SK-N-SH (cell line): ENCODE data around the gene ZNF827. TPM values are rescaled to one million over a fixed set of nuclear protein-coding genes. Genes with fewer than 3 reads are reported as not detected.

Experiments
- CTCF ChIA-PET: fragments of 300-600, 350-600 bp; formaldehyde crosslinking; extraction: SDS; loops from one replicate; lab custom pipeline; 2021; lab: Yijun Ruan, JAX
- POLR2A ChIA-PET: fragments of 350-600 bp; sonication (Branson Sonifier 250); formaldehyde crosslinking; extraction: SDS; loops from one replicate; lab custom pipeline; 2020; ENCODE audit warnings: antibody characterized with exemption, inconsistent platforms; lab: Yijun Ruan, JAX
- DNase-seq: peaks from one replicate; pipeline ENCODE4 v3.0.0; 2012
- H2AFZ ChIP-seq: fragments of 200-600 bp; sonication (generic); 2 replicates; pipeline ENCODE4 v1.8.1; 2016; ENCODE audit warnings: antibody characterized with exemption, mild to moderate bottlenecking, low read depth
- H3F3A ChIP-seq: fragments of 200-600 bp; sonication (generic); replicated peaks from 2 replicates; pipeline ENCODE3; 2016; ENCODE audit warnings: antibody characterized with exemption, mild to moderate bottlenecking; ENCODE audit not compliant: insufficient read depth
- H3K27ac ChIP-seq, 2 experiments: fragments of 200-500 bp in 1 of 2; fragments of 200-600 bp in 1 of 2; sonication (Bioruptor generic) in 1 of 2; sonication (generic), shearing (Covaris generic) in 1 of 2; 2 replicates each; pipeline versions ENCODE4 v1.5.1 to v1.6.1; 2014 to 2016; ENCODE audit warnings: low read depth in 2 of 2, inconsistent platforms in 1 of 2, low read length in 1 of 2, mild to moderate bottlenecking in 1 of 2, mixed read lengths in 1 of 2
- H3K27me3 ChIP-seq: fragments of 200-600 bp; sonication (generic), shearing (Covaris generic); 2 replicates; pipeline ENCODE4 v1.6.1; 2016; ENCODE audit warnings: mixed run types; ENCODE audit not compliant: insufficient read depth
- H3K36me3 ChIP-seq, 2 experiments: fragments of 200-500 bp in 1 of 2; fragments of 200-600 bp in 1 of 2; sonication (Bioruptor generic) in 1 of 2; sonication (generic) in 1 of 2; replicated peaks in 1 of 2; 2 replicates each; pipeline versions ENCODE3 to v1.5.1; 2014 to 2016; ENCODE audit warnings: low read length in 1 of 2, mild to moderate bottlenecking in 1 of 2; ENCODE audit not compliant: insufficient read depth in 2 of 2, control insufficient read depth in 1 of 2
- H3K4me1 ChIP-seq, 2 experiments: fragments of 200-500 bp in 1 of 2; fragments of 200-600 bp in 1 of 2; sonication (Bioruptor generic) in 1 of 2; sonication (generic), shearing (Covaris generic) in 1 of 2; 2 replicates each; pipeline versions ENCODE4 v1.5.1 to v1.6.1; 2014 to 2016; ENCODE audit warnings: low read depth in 1 of 2, low read length in 1 of 2, mixed run types in 1 of 2; ENCODE audit not compliant: insufficient read depth in 2 of 2, control insufficient read depth in 1 of 2
- H3K4me2 ChIP-seq: fragments of 200-600 bp; sonication (generic), shearing (Covaris generic); 2 replicates; pipeline ENCODE4 v1.6.1; 2017; ENCODE audit warnings: mixed run types
- H3K4me3 ChIP-seq, 2 experiments: fragments of 200-500 bp in 1 of 2; fragments of 200-600 bp in 1 of 2; sonication (Bioruptor generic) in 1 of 2; sonication (generic), shearing (Covaris generic) in 1 of 2; 2 replicates each; pipeline versions ENCODE4 v1.5.1 to v1.8.1; 2014 to 2016; ENCODE audit warnings: low read depth in 2 of 2, inconsistent platforms in 1 of 2, low read length in 1 of 2, mild to moderate bottlenecking in 1 of 2, mixed read lengths in 1 of 2, moderate library complexity in 1 of 2
- H3K79me2 ChIP-seq: fragments of 200-600 bp; sonication (generic); 2 replicates; pipeline ENCODE4 v1.8.1; 2017; ENCODE audit warnings: mild to moderate bottlenecking; ENCODE audit not compliant: insufficient read depth
- H3K9ac ChIP-seq: fragments of 200-600 bp; sonication (generic); 2 replicates; pipeline ENCODE4 v1.6.1; 2017; ENCODE audit warnings: mixed run types
- H3K9me2 ChIP-seq: fragments of 200-600 bp; sonication (generic); 2 replicates; pipeline ENCODE4 v1.6.1; 2017; ENCODE audit warnings: mixed run types
- H3K9me3 ChIP-seq: fragments of 200-600 bp; sonication (generic); 2 replicates; pipeline ENCODE4 v1.6.1; 2017; ENCODE audit warnings: mixed run types, mild to moderate bottlenecking, moderate library complexity
- H4K20me1 ChIP-seq: fragments of 200-600 bp; sonication (generic); 2 replicates; pipeline ENCODE4 v1.6.1; 2017; ENCODE audit warnings: mild to moderate bottlenecking, mixed run types; ENCODE audit not compliant: insufficient read depth
- CHD2 ChIP-seq: fragments of 150-350 bp; IDR thresholded peaks from 2 replicates; pipeline ENCODE4 v1.6.1; 2018; ENCODE audit warnings: low read length; ENCODE audit not compliant: partially characterized antibody
- EZH2phosphoT487 ChIP-seq: fragments of 200-600 bp; sonication (generic); IDR thresholded peaks from 2 replicates; pipeline ENCODE4 v1.6.1; 2017; ENCODE audit warnings: low read depth, mixed run types, mild to moderate bottlenecking, antibody characterized with exemption, moderate library complexity, borderline replicate concordance
- GABPA ChIP-seq: IDR thresholded peaks from 2 replicates; pipeline ENCODE4 v1.4.0; 2012; ENCODE audit warnings: low read depth, mild to moderate bottlenecking
- GATA2 ChIP-seq: sonication (generic); formaldehyde crosslinking; IDR thresholded peaks from 2 replicates; pipeline ENCODE4 v1.5.0; 2020; ENCODE audit warnings: mild to moderate bottlenecking, missing genetic modification reagents
- NRF1 ChIP-seq: IDR thresholded peaks from 2 replicates; pipeline ENCODE4 v1.6.1; 2012; ENCODE audit warnings: low read depth, mild to moderate bottlenecking, low read length
- PBX3 ChIP-seq: IDR thresholded peaks from 2 replicates; pipeline ENCODE4; 2012
- REST ChIP-seq: IDR thresholded peaks from 2 replicates; pipeline ENCODE4 v1.6.1; 2012; ENCODE audit warnings: mild to moderate bottlenecking, low read depth, low read length, moderate library complexity
- RXRA ChIP-seq: IDR thresholded peaks from 2 replicates; pipeline ENCODE4 v1.4.0; 2012; ENCODE audit warnings: low read depth, mild to moderate bottlenecking, borderline replicate concordance
- SIN3A ChIP-seq: IDR thresholded peaks from 2 replicates; pipeline ENCODE4 v1.6.1; 2012; ENCODE audit warnings: low read depth, mild to moderate bottlenecking, low read length, moderate library complexity, borderline replicate concordance
- USF2 ChIP-seq: fragments of 150-350 bp; IDR thresholded peaks from 2 replicates; pipeline ENCODE4 v1.6.1; 2017; ENCODE audit warnings: antibody characterized with exemption, low read length, low read depth, borderline replicate concordance
- YY1 ChIP-seq: IDR thresholded peaks from 2 replicates; pipeline ENCODE4 v1.4.0; 2012; ENCODE audit warnings: low read depth, mild to moderate bottlenecking
- ZBTB33 ChIP-seq: IDR thresholded peaks from 2 replicates; pipeline ENCODE4 v1.4.0; 2012; ENCODE audit warnings: low read depth, borderline replicate concordance
- WGBS: methylation state at CpG from one replicate; pipeline ENCODE4 v1.1.6; 2017; ENCODE audit warnings: low lambda C conversion rate; 5-methylcytosine and 5-hydroxymethylcytosine counted together
- polyA plus RNA-seq, 3 experiments: library from polyadenylated mRNA; depleted of rRNA; stranded (reverse); fragments of >200 nt; gene quantifications; 2 replicates each; pipeline ENCODE4 v1.2.3, GENCODE V29; 2012

The ZNF827 gene
- polyA plus RNA-seq, 1 of the 3 experiments (the other 2 are of a cell fraction) = 23.2 TPM

- TF ChIP-seq REST = no peak
- TF ChIP-seq RXRA = no peak
- peak; percentile 60; the same call in 1 of the 2 replicates for TF ChIP-seq SIN3A
- peak; percentile 89 for TF ChIP-seq CHD2
- peak; percentile 70 for TF ChIP-seq ZBTB33
- TF ChIP-seq EZH2phosphoT487 = no peak
- TF ChIP-seq PBX3 = 0 out of 2 replicates have a peak, but pooled peaks have one; percentile 24
Measured at GRCh38 chr4:145938618-145939440, at the start of gene ZNF827 (continued).

GRCh38 chr4:145984563-145984962 is 45.9 kb upstream of the ZNF827 start:
- POLR2A ChIA-PET = no interaction called here
- no peaks in the 10 kb centered on the region for H3K9me2 ChIP-seq
- WGBS = 42% methylated on average over 4 of the region's 4 CpGs
- CTCF ChIA-PET = no interaction called here
- H3K4me1 ChIP-seq = no peaks in the 10 kb centered on the region
- no peak overlapping the region for H3K9ac ChIP-seq
- H3K27me3 ChIP-seq = no peaks in the 10 kb centered on the region; the same call in 1 of the 2 replicates
- H3K36me3 ChIP-seq = no peaks in the 10 kb centered on the region
- H2AFZ ChIP-seq = no peak overlapping the region
- H3K4me2 ChIP-seq = no peak overlapping the region
- TF ChIP-seq GABPA (no peak), NRF1 (no peak), USF2 (no peak), GATA2 (CRISPR knock-in tag) (no peak), YY1 (no peak)
- H3F3A ChIP-seq = no peaks in the 10 kb centered on the region
- no peaks in the 10 kb centered on the region for H4K20me1 ChIP-seq
- no peaks in the 10 kb centered on the region for H3K79me2 ChIP-seq
- H3K4me3 ChIP-seq = no peak overlapping the region
- no peaks in the 10 kb centered on the region for H3K9me3 ChIP-seq
- no peak for DNase-seq
- H3K27ac ChIP-seq = no peak overlapping the region
